GM18861 (cell line): ENCODE results near the gene CPLX1.
"Not testable (repeated sequence)": the region's sequence is repeated elsewhere in the genome, so short reads cannot be mapped to it uniquely, and the experiment has no call there.

Source experiments
- ATAC-seq: cut with Tn5 transposase; IDR thresholded peaks from one replicate; pipeline ENCODE4 v1.9.1; 2021; ENCODE audit not compliant: unreplicated experiment

The CPLX1 gene

GRCh38 chr4:793093-793861 lies 32.7 kb downstream of the CPLX1 start:
- ATAC-seq = no peak

- no peak for ATAC-seq
Observed at GRCh38 chr4:792626-793092, 33.3 kb downstream of the CPLX1 start.

DNA sequence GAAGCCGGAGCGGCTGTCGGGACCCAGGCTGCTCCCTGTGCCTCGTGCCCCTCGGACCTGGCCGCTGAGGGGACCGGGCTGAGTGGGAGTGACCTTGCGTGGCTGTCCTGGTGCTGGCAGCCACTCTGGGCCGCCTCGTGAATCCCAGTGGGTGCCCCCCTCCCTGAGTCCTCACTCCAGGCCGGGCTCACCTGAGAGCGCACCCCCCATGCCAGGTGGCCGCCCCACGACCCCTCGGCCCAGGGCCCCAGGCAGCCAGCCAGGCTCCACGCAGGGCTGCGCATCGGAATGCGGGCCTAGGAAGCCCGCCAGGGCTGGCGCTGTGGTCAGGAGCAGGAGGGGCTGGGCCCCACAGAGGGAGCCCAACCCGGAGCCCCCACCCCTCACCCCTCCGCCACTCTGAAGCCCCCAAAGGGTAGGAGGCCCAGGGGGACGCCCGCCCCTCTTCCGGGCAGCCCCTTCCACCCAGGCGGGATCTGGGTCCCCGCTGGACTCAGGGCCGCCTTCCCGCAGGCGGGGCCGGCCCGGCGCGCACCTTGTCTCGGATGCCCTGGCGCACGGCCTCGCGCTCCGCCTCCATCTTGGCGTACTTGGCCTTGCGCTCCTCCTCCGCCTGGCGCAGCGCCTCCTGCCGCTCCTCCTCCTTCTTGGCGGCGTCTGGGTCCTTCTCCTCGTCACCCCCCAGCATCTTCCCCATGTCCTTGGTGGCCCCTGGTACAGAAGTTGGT lies 33.9 kb downstream of the CPLX1 start:
- no peak for ATAC-seq

GRCh38 chr4:791252-791897 lies 34.6 kb downstream of the CPLX1 start:
- no peak for ATAC-seq

GRCh38 chr4:790466-790820 lies 35.5 kb downstream of the CPLX1 start:
- ATAC-seq = no peak

- no peak for ATAC-seq
Observed at GRCh38 chr4:789571-790465, 36.1 kb downstream of the CPLX1 start.

DNA sequence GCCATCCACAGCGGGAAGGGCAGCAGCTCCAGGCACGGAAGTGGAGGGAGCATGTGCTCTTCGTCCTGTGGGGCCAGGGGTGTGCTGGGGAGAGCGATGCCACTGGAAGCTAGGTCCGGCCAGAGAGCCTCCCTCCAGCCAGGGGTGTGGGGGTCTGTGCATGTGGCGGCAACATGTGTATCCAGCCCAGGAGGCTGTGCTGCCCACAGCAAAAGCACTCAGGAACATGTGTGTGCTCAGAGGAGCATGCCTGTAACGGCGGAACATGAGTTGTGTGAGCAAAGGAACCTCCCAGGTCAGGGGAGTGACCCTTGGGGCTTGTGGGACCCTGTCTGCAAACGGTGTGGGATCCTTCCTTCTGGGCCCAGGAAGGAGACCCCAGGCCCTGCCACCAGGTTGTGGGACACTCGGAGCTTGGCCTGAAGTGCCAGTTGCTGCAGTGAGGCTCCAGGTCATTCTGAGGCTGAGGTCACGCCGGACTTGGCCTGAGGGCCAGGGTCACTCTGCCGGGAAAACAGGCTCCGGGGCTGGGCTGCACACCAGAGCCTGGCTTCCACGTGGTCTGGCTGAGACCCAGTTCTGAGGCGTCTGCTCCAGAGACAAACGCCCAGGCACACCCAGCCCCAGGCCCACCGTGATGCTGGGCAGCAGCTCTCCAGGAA lies 37.2 kb downstream of the CPLX1 start:
- no peak for ATAC-seq

DNA sequence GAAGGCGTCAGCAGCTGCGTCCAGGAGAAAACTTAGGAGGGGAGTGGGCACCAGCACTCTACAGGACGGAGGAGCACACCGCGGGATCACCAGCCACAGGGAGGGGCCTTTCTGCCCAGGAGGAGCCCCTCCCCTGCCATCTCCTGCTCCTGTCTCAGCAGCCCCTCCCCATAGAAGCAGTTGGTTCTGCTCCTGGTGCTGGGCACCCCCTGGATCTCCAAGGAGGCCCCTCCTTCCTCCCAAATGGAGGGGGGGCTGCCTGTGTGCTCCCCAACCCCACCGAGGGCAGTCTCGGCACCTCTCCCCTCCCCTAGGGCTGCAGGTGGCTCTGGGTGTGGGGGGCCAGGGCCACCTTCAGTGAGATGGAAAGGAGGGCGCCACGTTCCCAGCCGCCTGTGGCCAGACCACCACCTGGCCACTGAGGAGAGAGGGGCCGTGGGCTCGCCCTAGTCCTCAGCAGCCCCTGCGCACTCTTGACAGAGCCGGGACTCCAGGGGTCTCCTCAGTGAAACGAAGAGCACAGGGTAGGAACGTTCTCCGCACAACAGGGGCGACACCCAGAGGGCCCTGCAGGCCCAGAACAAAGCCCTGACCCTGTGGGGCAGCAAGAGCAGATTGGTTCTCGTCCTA lies 37.8 kb downstream of the CPLX1 start:
- no peak for ATAC-seq

DNA sequence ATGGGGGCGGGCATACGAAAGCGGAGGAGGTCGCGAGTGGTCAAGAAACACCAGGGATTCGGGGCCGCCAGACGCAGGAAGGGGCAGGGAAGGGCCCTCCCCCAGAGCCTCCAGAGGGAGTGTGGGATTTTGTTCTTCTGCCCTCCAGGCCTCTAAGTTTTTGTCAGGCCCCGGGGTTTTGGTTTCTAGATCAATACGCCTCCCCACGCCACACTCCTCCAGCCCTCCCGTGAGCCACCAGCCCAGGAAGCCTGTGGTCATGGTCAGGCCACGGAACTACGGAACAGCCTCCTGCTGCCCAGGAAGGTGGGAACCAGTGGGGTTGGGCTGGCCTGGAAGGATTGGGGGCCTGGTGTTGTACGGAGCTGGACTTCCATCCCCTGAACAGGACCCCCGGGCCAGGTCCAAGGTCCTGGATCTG lies 38.4 kb downstream of the CPLX1 start:
- ATAC-seq = no peak

DNA sequence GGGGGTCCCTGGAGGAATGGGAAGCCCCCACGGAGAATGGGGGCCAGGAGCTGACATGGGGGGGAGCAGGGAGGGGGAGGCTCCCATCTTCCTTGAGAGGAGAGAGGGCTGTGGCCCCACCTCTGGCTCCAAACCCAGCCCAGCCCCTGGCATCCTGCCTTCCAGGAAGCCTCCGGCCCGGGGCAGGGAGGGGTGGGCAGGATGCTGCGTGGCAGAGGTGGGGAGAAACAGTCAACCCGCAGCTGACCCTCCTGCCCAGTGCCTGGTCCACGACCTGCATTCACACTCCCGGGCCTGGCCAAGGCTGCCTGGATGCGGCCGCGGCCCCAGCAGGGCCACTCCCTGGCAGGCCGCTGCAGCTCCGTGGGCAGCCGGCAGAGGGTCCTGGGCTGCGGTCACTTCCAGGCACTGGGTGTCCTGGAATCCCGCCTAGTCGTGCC lies 39.0 kb downstream of the CPLX1 start:
- ATAC-seq = no peak

DNA sequence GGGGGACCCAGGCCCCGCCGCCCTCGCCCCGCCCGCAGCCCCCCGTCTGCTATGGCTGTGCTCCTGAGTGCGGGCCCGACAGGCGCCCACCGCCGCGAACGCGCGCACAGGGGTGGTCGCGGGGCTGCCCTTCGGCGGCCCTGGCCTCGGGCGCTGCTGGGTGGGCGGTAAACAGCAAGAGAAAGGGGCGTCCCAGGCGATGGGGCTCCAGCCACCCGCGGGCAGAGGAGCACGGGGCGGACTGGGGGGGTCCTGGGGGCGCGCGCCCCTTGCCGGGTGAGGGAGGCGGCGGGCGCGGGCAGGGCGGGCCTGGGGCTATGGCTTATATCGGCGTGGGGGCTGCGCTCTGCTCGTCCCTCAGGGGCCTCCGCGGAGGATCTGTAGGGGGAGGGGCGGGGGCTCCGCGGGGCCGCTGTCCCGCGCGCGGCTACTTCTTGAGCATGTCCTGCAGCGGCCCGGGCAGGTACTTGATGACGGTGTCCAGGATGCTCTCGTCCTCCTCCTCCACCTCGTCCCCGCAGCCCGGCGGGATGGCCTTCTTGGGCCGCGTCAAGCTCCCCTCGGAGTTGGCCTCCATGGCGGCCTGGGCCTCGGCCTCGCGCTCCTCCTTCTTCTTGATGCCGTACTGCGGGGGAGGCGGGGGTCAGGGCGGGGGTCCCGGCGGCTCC lies 39.7 kb downstream of the CPLX1 start:
- no peak for ATAC-seq

DNA sequence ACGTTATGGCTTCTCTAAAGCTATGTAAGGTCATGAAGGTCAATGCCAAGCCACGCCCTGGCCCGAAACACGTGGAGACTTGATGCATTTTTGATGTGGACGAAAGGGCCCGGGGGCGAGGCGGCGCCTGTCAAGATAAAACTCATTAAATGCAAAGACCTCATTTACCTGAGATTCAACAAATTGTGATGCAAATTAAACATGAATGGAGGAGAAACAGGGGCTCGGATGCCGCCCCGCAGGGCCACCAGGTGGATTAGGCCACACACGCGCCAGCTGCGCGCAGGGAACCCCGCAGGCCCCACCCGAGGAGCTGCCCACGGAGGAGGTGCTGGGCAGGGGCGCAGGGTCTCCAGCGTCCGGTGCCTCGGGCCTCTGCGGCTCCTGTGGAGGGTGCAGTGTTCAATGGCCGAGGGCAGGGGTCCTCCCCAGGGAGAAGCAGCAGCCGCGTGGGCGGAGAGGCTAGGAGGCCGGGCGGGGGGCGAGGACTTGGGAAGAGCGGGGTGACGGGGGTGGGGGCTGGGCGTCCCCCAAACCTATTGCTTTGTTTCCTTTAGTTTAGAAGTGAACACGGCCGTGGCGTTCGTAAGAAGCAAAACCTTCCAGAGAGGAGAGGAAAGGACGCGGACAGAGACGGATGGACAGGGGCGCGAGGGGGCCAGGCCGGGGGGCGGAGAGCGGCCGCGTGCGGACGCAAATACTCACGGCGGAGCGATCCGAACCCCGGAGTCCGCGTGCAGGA lies 40.4 kb downstream of the CPLX1 start:
- no peak for ATAC-seq

- ATAC-seq = no peak
Observed at GRCh38 chr4:784401-785331, 41.3 kb downstream of the CPLX1 start.

- peak; percentile 91 for ATAC-seq
Observed at GRCh38 chr4:781493-782216, 44.3 kb downstream of the CPLX1 start.

GRCh38 chr4:780716-781492 lies 45.0 kb downstream of the CPLX1 start:
- no peak for ATAC-seq

GRCh38 chr4:780255-780654 lies 45.7 kb downstream of the CPLX1 start:
- ATAC-seq = not testable (repeated sequence)
